Neural cell (in vitro differentiated cells): ENCODE results near the gene KIFAP3. TPM values are rescaled to one million over a fixed set of nuclear protein-coding genes. Genes with fewer than 3 reads are reported as not detected.

Experiments
- H2AFZ ChIP-seq: fragments of 200-600, 300-800 bp; sonication (generic), shearing (Covaris generic); 2 replicates; pipeline ENCODE4 v1.6.0; 2014; ENCODE audit warnings: low read depth, mild to moderate bottlenecking, antibody characterized with exemption, low read length, moderate library complexity
- H3F3A ChIP-seq: fragments of 200-600 bp; shearing (Covaris generic); 2 replicates; pipeline ENCODE4 v1.6.1; 2016; ENCODE audit warnings: mild to moderate bottlenecking, moderate library complexity, mixed read lengths, antibody characterized with exemption, low read length; ENCODE audit not compliant: insufficient read depth, poor library complexity, severe bottlenecking
- H3K27ac ChIP-seq: fragments of 200-600, 300-800 bp; sonication (generic), shearing (Covaris generic); 2 replicates; pipeline ENCODE4 v1.5.1; 2014; ENCODE audit warnings: mild to moderate bottlenecking, low read length, moderate library complexity
- H3K27me3 ChIP-seq: fragments of 300-800, 200-600 bp; sonication (generic), shearing (Covaris generic); 2 replicates; pipeline ENCODE4 v1.6.0; 2014; ENCODE audit warnings: mild to moderate bottlenecking, low read depth, low read length, moderate library complexity; ENCODE audit not compliant: insufficient read depth
- H3K36me3 ChIP-seq: fragments of 300-800, 200-600 bp; sonication (generic), shearing (Covaris generic); 2 replicates; pipeline ENCODE4 v1.5.1; 2014; ENCODE audit warnings: mild to moderate bottlenecking, antibody characterized with exemption, low read length, moderate library complexity; ENCODE audit not compliant: insufficient read depth
- H3K4me2 ChIP-seq: fragments of 300-800, 200-600 bp; sonication (generic), shearing (Covaris generic); 2 replicates; pipeline ENCODE4 v1.6.0; 2014; ENCODE audit warnings: mild to moderate bottlenecking, low read length
- H3K4me3 ChIP-seq: fragments of 300-800, 200-600 bp; sonication (generic), shearing (Covaris generic); 2 replicates; pipeline ENCODE4 v1.5.1; 2014; ENCODE audit warnings: mild to moderate bottlenecking, low read length, moderate library complexity
- H3K79me2 ChIP-seq: fragments of 200-600 bp; shearing (Covaris generic); replicated peaks from 2 replicates; pipeline ENCODE4 v1.6.0; 2014; ENCODE audit warnings: mild to moderate bottlenecking, low read length, moderate library complexity; ENCODE audit not compliant: insufficient read depth
- H3K9ac ChIP-seq: fragments of 300-800, 200-600 bp; sonication (generic), shearing (Covaris generic); 2 replicates; pipeline ENCODE4 v1.6.1; 2016; ENCODE audit warnings: mild to moderate bottlenecking, low read length, mixed read lengths
- H3K9me2 ChIP-seq: fragments of 200-600 bp; shearing (Covaris generic); 2 replicates; pipeline ENCODE4 v1.6.1; 2016; ENCODE audit warnings: mild to moderate bottlenecking, low read length, mixed read lengths; ENCODE audit not compliant: insufficient read depth
- H3K9me3 ChIP-seq: fragments of 200-600, 300-800 bp; sonication (generic), shearing (Covaris generic); 2 replicates; pipeline ENCODE4 v1.6.1; 2016; ENCODE audit warnings: mild to moderate bottlenecking, mixed run types, low read length, moderate library complexity, mixed read lengths
- H4K20me1 ChIP-seq: fragments of 200-600 bp; shearing (Covaris generic); 2 replicates; pipeline ENCODE4 v1.6.1; 2016; ENCODE audit warnings: mild to moderate bottlenecking, mixed run types; ENCODE audit not compliant: insufficient read depth
- EZH2 ChIP-seq: fragments of 200-600, 300-800 bp; shearing (Covaris generic), sonication (generic); IDR thresholded peaks from 2 replicates; pipeline ENCODE4 v1.6.1; 2014; ENCODE audit warnings: antibody characterized with exemption, low read length, borderline replicate concordance, mild to moderate bottlenecking; ENCODE audit not compliant: insufficient read depth, poor library complexity, severe bottlenecking
- MXI1 ChIP-seq: fragments of 450-650 bp; conservative IDR thresholded peaks from 2 replicates; pipeline ENCODE4 v1.6.1; 2014; ENCODE audit warnings: antibody characterized with exemption, mild to moderate bottlenecking; ENCODE audit not compliant: poor library complexity, severe bottlenecking
- POLR2AphosphoS5 ChIP-seq: IDR thresholded peaks from 2 replicates; pipeline ENCODE4 v1.6.1; 2012
- RAD21 ChIP-seq: fragments of 450-650 bp; conservative IDR thresholded peaks from 2 replicates; pipeline ENCODE4 v1.6.1; 2014; ENCODE audit warnings: antibody characterized with exemption, mild to moderate bottlenecking, moderate library complexity
- SMC3 ChIP-seq: fragments of 450-650 bp; conservative IDR thresholded peaks from 2 replicates; pipeline ENCODE4 v1.6.1; 2014; ENCODE audit warnings: antibody characterized with exemption, mild to moderate bottlenecking, moderate library complexity; ENCODE audit not compliant: poor library complexity
- TAF1 ChIP-seq: IDR thresholded peaks from 2 replicates; pipeline ENCODE4 v1.6.1; 2012; ENCODE audit warnings: low read depth
- polyA plus RNA-seq: library from polyadenylated mRNA; depleted of rRNA; stranded (reverse); fragments of >200 nt; gene quantifications from 2 replicates; pipeline ENCODE4 v1.2.3, GENCODE V29; 2014
- TF ChIP-seq, protein P1 (sequence below): IDR thresholded peaks from 2 replicates; pipeline ENCODE4 v1.6.1; 2012; ENCODE audit warnings: borderline replicate concordance

KIFAP3 gene
- polyA plus RNA-seq, 1 donor from 2014 or later, result 256 TPM

DNA sequence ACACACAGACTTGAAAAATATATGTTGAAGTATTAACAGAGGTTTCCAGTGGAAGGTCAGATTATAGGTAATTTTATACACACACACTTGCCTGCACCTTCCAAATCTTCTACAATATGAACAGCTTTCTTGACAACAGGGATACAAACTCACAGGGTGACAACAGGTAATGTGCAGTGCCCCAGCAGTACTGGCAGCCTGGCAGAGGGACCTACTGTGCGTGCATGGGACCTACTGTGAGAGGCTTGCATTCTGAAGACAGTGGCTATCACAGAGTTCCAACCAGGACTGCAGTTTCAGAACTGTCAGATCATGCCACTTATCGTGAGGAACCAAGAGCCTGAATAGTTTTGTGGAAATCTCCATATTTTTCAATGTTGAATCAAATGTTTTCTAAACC, 184.6 kb downstream of the KIFAP3 start:
- H2AFZ ChIP-seq, result no peak overlapping the region
- no peaks in the 10 kb centered on the region for H3K27me3 ChIP-seq
- peaks cover 12% of the 10 kb centered on the region for H3K79me2 ChIP-seq

DNA sequence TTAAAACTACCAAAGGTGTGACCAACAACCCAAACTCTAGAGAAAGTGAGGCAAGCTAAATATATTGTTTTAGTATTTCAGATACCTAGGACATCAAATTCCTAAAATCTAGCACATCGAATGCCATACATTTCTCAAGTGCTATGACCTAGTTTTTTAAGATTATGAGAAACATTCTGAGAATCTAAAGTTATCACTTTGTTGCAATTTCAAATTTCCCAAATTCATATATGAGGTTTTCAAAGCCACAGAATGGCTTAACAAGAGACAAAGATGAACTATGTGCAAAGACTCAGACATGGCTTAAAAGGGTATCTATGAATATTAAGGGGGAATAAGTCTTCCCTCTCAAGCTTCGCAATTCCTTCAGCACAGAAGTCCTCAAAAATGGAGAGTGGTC, 187.6 kb downstream of the KIFAP3 start:
- H3F3A ChIP-seq, result no peaks in the 10 kb centered on the region
- H3K27ac ChIP-seq, result no peak overlapping the region
- no peaks in the 10 kb centered on the region for H3K27me3 ChIP-seq
- H3K9ac ChIP-seq, result no peak overlapping the region
- H3K4me2 ChIP-seq, result no peak overlapping the region
- no peaks in the 10 kb centered on the region for H4K20me1 ChIP-seq
- H3K4me3 ChIP-seq, result no peak overlapping the region
- H3K79me2 ChIP-seq, result peaks cover 11% of the 10 kb centered on the region
- H2AFZ ChIP-seq, result no peak overlapping the region
- peaks cover 4% of the 10 kb centered on the region for H3K36me3 ChIP-seq
- TF ChIP-seq EZH2 (no peak), MXI1 (no peak), RAD21 (no peak), POLR2AphosphoS5 (no peak)
- TF ChIP-seq, protein P1, sequence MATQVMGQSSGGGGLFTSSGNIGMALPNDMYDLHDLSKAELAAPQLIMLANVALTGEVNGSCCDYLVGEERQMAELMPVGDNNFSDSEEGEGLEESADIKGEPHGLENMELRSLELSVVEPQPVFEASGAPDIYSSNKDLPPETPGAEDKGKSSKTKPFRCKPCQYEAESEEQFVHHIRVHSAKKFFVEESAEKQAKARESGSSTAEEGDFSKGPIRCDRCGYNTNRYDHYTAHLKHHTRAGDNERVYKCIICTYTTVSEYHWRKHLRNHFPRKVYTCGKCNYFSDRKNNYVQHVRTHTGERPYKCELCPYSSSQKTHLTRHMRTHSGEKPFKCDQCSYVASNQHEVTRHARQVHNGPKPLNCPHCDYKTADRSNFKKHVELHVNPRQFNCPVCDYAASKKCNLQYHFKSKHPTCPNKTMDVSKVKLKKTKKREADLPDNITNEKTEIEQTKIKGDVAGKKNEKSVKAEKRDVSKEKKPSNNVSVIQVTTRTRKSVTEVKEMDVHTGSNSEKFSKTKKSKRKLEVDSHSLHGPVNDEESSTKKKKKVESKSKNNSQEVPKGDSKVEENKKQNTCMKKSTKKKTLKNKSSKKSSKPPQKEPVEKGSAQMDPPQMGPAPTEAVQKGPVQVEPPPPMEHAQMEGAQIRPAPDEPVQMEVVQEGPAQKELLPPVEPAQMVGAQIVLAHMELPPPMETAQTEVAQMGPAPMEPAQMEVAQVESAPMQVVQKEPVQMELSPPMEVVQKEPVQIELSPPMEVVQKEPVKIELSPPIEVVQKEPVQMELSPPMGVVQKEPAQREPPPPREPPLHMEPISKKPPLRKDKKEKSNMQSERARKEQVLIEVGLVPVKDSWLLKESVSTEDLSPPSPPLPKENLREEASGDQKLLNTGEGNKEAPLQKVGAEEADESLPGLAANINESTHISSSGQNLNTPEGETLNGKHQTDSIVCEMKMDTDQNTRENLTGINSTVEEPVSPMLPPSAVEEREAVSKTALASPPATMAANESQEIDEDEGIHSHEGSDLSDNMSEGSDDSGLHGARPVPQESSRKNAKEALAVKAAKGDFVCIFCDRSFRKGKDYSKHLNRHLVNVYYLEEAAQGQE, result no peak
- H3K9me2 ChIP-seq, result no peaks in the 10 kb centered on the region
- H3K9me3 ChIP-seq, result no peaks in the 10 kb centered on the region

More for the DNA sequence above, 184.6 kb downstream of the KIFAP3 start:
- Histone ChIP-seq H3K9me3 (no peaks in the 10 kb centered on the region), H4K20me1 (no peaks in the 10 kb centered on the region), H3K9me2 (no peaks in the 10 kb centered on the region), H3F3A (no peaks in the 10 kb centered on the region), H3K4me2 (no peak overlapping the region), H3K9ac (no peak overlapping the region), H3K36me3 (peaks cover 4% of the 10 kb centered on the region), H3K4me3 (no peak overlapping the region), H3K27ac (no peak overlapping the region)
- TF ChIP-seq RAD21 (no peak), SMC3 (no peak), TAF1 (no peak), EZH2 (no peak)
- TF ChIP-seq, protein P1, result no peak
